IPS-NIHi7 (cell line): ENCODE results near the gene TRIB2.

Source experiments
- DNase-seq: peaks from one replicate; pipeline ENCODE4 v3.0.0; 2012; ENCODE audit warnings: mixed read lengths; ENCODE audit errors: extremely low spot score

Gene TRIB2

GRCh38 chr2:12720278-12720620, 3.5 kb downstream of the TRIB2 start:
- no peak for DNase-seq

DNA sequence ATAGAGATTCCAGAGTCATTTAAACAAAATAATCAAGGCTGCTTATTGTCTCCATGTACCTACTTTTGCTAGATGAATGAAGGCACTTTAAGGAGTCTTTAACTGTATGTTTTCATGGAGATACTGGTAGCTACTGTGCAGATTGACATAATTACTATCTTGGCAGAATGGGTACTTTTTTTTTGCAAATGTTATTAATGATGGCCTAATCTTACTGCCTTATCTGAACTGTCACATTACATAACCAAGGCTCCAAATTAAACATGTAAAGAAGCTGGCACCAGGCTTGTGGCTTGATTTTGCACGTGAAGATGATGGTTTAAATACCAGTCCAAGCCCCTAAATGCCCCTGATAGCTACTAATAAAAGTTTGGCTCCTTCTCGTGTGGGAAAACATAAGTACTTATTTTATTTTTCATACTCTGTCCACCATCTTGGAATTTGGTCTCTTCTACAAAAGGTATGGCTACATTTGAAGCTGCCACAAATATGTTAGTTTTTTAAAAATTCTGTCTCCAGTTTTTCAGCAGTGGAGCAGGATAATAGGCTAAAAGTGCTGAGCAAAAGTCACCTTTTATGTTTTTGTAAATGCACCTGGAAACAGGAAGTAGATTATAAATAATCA, 4.1 kb downstream of the TRIB2 start:
- no peak for DNase-seq

DNA sequence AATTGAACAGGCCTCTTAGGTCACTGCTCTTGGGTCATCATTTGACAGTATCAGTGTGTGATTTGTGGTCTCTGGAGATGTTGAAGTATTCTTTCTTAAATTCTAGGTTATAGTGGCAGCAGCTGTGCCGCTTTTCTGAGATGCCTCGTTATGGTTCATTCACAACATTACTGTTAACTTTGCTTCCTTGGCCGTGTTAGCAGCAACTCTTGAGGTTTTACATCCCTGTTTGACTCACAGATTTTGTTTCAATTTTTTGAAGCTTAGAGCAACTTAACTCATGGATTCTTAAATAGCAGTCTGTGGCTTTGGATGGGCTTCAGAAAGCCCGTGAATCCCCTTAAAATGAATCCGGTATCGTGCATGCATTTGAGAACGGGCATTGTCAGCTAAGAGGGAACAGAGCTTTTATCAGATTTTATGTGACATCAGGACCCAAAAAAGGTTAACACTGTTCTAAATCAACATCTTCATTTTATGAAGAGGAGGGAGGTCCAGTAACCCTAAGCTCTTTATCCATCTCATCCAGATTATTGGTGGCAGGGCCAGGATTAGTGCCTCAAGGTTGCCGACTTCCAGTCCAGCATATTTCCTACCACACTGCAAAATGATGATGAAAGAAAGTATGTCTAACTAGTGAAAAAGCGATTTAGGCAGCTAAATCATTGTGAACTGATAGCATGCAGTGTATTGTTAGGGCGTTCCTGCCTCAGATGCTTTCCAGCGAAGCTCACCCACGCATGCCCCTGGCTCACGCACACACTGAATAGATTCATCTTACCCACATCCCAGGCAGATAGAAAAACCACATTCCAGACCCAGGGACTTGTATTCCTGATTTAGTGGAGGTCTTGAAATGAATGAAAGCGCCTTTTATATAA, 5.1 kb downstream of the TRIB2 start:
- DNase-seq: no peak

DNA sequence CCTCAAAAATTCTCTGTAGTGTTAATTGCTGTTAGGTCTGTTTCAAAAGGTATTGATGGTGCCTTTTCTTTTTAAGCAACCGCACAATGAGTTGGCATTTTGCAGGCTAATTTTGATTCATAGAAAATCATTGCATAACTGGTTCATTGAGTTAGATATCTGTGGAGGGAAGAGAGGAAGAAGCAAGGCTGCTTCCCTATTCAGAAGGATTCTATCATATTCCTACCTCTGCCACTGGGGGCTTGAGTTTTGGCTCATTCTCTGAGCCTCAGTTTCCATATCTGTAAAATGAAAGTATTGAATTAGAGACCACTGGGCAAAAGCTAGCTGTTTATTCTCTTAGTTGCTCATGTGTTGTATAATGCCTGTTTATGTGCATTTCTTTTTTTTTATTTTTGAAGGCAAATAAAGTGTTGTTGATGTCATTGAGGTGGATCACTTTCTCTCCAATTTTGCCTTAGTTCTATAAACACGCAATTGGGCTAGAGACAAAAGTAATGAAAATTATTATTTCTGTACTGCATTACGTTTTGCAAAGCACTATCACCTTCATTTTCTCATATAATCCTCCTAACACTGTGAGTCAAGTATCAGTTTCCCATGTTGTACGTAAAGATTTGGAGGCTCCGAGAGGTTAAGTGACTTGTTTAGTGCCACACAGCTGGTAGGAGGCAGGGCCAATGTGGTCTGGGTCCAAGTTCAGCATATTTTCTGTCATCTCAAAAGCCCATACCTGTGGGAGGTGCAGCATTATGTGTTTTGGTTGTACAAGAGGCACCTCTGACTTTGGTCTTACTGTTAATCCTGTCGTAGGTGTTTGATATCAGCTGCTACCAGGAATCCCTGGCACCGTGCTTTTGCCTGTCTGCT, 5.9 kb downstream of the TRIB2 start:
- DNase-seq: no peak

DNA sequence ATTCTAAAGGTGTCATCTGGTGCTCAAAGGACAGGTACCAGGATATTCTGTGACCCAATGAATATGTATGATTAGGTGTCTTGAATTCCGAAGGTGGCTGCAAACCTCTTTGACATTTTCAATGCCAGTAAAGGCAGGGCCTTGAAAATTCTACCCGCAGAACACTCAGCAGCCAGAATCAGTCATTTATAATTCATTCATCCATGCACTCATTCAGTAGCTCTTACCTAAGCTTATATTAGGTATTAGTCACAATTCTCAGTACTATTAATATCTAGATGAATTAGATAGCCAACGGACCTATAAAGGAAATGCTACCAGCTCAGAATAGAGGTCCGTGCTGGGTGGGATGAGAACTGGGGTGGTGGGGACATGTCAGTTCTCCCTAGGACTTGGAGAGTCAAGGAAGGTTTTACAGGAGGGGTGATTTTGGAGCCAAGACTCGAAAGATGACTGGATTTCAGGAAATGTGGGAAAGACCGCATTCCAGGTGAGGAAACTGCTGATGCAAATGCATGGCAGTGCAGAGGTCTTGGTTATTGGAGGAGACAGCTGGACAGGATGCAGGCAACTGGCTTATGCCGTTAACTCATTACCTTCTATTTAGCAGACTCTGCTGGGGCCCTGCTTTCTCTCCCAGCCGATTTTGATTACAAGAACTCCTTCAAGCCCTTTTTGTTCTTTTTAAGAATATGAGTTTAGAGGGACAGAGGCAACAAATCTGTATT, 7.2 kb downstream of the TRIB2 start:
- no peak for DNase-seq

DNA sequence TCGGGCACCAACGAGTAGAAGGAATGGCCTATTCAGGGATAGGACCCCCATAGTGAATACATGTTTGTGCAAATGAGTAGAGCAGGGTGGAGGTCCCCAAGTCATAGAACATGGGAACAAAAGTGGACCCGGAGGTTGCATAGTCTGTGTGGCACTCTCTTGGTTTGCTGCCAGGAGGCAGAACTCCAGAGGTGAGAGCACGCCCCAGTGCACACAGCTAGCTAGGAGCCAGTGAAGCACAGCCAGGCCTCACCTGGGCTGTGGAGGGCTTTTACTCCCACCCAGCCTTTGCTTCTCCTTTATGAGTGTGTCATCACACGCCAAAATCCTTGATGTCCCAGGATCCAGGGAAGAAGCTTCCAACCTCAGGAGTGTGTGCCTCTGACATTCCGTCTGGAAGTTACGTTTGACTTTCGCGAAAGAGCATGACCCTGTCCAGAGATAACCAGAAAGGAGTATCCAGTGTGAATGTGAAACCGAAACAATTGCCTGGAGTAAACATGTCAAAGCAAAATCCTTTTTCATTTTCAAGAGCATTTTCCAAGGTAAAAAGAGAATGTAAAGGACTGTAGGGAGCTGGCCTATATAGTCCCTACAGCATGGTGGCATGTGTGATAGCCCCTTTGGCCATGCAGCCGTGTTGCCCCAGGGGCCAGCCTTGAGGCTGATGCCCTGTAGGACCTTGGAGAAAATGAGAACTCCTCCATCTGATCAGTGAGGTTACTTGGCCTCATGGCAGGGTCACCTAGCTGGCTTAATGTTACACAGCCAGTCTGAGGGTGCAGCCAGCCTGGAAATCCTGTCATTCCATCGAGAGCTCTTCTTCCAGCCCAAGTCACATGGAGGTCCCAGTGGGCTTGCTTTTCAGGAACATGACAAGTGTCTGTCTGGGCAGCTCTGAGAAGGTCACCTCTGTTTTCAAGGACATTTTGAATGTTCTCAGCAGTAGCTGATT, 8.8 kb downstream of the TRIB2 start:
- DNase-seq: no peak

DNA sequence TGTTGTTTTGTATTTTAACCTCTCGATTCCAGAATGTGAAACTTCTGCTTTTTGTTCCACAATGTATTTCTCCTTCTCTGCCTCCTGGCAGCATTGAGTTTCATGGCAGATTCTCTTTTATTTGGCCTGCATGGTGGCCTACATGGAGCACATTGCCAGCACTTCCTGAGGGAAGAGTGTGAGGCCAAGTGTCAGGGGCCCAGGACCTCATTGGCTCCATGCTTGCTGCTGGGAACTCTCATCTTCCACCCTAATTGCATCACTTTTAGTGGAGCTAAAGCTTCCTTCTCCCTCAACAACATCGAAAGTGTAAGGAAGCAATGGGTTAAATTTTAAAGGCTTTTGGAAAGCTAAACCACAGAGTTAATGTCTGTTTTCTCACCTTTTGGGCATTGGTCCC, 9.5 kb downstream of the TRIB2 start:
- no peak for DNase-seq

GRCh38 chr2:12727065-12727464, 10.3 kb downstream of the TRIB2 start:
- DNase-seq: no peak

DNA sequence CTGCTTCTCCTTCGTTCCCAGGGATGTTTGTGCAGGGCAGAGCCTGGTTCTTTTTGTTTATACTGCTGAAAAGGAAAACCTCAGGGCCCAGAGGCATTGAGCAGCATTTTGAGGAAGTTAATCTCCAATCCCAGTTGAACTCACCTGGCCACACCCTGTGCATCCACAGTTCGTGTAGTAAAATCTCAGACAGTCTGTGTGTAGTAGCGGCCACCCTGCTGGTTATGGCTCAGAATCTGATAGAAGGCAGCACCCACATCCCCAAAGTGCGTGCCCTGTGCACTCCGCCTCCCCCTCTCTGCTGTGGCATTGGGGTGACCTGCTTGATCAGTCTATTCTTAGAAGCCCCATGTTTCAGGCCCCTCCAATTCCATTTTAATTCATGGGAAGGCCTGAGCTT, 10.9 kb downstream of the TRIB2 start:
- no peak for DNase-seq

DNA sequence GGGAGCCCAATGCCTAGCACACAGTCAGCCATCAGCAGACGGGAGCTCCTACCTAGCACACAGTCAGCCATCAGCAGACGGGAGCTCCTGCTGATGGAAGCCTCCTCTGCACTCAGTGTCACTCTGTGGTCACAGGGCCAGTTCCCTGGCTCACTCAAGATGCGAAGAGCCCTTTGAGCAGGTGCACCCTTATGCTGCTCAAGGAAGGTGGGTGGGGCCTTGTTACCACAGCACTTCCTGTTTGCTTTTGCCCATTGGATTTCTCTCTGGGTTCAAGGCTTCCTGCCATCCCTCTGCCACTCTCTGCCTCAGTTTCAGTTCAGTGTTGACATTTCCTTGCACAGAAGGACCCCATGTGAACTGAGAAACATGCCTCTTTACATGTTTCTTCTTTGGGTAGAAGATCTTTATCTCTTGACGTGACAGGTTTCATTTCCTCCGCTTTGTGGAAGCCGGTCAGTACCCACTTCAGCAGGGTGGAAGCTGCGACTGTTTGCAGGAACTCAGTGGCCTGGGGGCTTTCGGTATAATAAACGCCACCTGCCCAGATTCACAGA, 11.6 kb downstream of the TRIB2 start:
- DNase-seq: no peak

DNA sequence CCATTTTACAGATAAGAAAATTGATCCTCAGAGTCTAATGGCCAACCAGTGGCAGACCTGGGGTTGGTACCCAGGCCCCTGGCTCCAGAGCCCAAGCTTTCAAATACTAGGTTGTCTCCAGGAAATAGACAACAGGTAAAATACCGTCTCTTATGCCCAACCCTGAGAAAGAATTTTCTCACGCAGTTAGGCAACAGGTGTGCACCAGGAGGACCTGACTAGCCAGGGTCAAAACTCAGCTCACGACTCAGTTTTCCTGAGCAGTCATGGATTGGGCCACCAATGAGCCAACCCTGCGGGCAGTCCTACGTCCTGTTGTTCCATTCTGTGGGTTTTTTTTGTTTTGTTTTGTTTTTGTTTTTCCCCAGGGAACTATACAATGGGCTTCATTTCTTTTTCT, 13.5 kb downstream of the TRIB2 start:
- DNase-seq: no peak

- no peak for DNase-seq
These were observed 15.1 kb downstream of the TRIB2 start for GRCh38 chr2:12731701-12732280.

DNA sequence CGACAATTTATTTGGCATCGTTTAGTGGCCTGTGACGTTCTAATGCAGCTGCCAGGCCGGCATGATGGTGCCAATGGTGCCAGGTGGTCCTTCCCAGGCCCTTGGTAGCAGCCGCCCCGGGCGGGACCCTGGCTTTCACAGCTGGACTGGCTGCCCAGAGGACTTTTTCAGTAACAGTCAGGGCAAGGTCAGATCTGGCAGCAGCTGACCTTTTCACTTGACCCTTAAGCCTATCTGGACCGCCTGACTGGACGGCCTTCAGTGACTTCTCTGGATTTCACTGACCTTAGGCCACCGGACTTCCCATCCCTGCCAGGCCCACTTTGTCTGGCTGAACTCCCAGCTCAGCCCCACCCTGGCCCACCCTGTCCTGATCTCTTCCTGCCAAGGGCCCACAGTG, 15.9 kb downstream of the TRIB2 start:
- DNase-seq: no peak

- DNase-seq: no peak
These were observed 17.1 kb downstream of the TRIB2 start for GRCh38 chr2:12733846-12734245.

DNA sequence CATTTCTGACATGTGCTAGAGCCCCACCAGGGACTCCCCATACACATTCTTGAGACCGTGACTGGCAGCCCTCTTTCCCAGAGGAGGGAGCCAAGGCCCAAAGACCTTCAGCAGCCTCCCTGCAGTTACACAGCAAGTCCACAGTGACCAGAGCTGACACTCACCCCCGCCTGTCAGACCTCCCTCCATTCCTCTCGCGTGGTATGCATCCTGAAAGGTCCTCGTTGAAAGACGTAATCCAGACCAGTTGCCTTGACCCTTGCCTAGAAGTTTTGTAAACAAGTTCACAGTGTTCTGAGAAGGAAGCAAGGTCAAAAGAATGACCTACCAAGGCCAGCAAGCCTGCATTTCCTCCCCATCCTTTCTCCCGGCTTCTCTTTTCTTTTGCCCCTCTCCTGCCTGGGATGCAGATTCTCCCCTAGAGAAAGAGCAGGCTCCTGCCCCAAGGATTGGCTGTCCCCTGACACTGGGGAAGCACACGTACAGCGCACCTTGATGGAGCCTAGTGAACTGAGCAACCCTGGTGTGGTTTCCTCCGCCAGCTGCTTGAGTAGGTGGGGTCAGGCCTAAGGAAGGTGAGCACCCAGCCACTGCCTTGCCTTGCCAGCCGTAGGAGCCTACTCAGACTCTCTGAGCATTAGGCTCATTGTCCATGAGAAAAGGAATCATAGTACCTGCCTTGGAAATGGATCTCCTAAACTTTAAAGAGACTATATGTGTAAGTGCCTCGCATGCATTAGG, 18.3 kb downstream of the TRIB2 start:
- no peak for DNase-seq

- no peak for DNase-seq
These were observed 20.6 kb downstream of the TRIB2 start for GRCh38 chr2:12737297-12737696.

DNA sequence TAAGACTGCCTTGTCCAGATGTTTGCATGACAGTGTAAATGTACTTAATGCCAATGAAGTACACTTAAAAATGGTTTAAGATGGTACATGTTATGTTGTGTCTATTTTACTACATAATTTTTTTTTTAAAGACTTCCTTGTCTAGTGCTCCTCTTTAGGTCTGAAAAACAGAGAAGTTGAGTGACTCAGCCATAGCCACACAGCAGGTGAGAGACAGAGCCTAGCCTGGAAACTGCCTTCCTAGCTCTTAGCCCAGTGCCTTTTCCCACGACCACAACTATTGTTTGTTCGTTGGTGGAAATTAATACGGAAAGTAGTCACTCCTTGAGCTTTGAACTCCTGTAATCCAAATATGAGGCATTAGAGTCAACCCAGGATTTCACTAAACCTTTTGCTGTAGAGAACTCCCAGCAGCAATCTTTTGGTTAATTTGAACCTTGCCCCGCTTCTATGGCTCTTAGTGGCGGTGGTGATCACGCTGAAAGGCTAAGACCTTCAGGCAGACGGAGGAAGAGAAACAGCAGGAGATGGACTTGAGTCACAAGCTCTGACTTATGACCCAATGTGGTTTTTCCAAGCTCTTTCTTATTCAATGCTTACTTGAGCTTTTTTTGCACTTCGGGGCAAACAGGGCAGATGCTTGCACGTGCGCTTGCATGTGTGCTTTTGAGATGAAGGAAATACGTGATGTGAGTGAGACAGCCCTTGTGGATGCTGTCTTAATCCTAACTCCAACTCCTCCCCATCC, 21.2 kb downstream of the TRIB2 start:
- DNase-seq: no peak

DNA sequence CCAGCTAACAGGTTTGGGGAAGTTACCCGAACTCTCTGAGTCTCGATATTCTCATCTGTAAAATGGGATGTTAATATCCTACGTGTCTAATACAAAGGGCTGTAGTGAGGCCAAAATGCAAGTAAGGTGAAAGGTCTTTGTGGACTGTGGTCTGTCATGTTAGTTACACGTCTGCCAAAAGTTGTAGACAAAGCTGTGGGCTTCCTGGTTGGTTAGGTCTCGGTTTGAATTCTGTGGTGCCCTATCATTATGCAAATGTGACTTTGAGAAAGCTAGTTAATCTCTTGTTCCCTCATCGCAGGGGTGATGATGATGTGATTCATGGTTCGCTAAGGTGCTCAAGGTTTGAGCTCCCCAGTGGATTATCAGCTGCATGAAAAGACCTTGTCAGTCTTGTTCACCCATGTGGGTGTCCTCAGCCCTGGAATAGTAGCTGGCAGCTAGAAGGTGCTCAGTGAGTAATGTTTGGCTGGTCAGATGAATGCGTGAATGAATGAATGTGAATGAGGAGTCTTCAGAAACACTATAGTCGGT, 23.1 kb downstream of the TRIB2 start:
- no peak for DNase-seq
